HG02623 (cell line): Measurements from ENCODE around the gene TMED6.
"Not testable (repeated sequence)": the region's sequence is repeated elsewhere in the genome, so short reads cannot be mapped to it uniquely, and the experiment has no call there.

Source experiments
- ATAC-seq: cut with Tn5 transposase; IDR thresholded peaks from one replicate; pipeline ENCODE4 v1.9.1; 2021; ENCODE audit warnings: moderate library complexity; ENCODE audit not compliant: unreplicated experiment

TMED6 gene

DNA sequence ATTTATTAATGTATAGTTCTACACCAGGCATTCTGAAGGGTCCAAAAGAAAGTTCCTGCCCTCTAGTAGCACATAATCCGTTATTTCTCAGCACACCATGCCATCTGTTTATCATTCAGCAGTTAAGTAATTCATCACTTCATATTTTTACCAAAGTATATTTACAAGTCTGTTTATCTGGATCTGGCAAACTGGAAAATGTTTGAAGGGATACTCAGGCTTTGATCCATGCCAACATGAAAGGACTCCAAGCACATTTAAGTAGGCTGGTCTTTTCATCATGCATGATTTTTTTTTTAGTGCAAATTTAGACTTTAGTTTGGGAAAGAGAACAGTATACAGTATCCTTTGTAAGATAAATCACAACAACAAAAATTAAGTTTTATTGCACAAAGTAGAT is 44.5 kb downstream of the TMED6 start:
- no peak for ATAC-seq

DNA sequence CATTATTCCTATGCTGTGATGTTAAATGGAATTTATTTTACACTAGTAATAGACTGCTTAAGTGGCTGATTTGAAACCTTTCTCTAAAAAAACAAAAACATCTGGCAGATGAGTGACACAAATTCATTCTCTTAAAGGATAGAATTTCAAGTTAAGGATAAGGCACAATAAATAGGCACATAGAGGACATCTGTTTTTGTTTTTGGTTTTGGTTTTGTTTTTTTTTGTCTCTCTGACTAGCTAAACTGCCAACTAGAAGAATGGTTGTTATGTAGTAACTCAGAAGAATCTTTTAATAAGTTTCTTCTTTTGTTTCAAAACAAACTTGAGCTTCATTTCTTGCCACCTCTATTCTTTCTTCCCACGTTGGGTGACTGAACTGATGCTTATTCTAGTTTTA is 45.6 kb downstream of the TMED6 start:
- ATAC-seq = no peak

DNA sequence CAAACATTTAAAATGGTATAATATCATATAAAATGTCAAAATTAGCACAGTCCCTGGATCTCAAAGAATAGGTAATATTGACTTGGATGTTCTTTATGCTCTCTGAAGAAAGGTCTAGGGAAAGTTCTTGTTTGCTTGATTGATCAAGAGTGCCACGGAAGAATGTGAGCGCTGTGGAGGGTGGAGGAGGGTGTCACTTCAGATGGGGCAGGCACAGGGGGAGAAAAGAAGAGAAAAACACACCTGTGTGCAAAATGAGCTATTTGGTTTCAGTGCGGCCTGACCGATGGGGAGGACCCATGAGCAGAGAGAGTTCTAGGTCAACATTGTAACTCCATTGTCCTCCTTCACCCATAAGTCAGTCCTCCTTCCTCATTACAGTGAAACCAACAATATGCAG is 49.3 kb downstream of the TMED6 start:
- ATAC-seq = no peak

- no peak for ATAC-seq
These were observed 49.7 kb downstream of the TMED6 start for GRCh38 chr16:69301861-69302260.

DNA sequence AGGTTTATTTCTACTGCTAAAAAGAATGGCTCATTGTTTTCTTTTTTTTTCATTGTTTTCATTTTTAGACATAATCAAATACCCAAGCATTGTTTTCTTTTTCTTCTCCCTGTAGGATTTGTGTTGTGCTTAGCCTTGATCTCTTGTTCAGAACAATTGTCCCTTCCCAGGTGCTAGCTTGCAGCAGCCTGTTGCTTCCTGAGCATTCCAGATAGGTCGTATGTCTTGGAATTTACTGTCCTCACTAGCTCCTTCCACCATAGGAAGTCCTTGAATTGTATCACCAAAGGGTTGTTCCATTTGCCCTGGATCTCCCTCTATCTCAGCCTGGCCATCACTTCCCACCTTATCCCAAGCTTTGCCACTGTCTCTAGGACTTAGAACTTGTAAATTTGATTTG is 50.4 kb downstream of the TMED6 start:
- ATAC-seq = no peak

DNA sequence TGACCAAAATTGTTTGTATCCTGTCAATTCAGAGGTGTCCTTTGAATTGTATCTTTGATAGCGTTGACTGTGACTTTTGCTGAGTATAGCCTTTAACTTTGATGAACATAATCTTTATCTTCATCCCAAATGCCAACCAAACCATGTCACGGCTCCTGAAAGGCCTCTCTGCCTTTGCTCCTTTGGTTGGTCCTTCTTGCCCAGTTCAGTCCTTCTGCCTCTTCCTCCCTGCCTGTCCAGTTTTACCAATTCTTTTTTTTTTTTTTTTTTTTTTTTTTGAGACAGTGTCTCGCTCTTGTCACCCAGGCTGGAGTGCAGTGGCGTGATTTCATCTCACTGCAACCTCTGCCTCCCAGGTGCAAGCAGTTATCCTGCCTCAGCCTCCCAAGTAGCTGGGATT is 53.3 kb downstream of the TMED6 start:
- ATAC-seq = no peak

DNA sequence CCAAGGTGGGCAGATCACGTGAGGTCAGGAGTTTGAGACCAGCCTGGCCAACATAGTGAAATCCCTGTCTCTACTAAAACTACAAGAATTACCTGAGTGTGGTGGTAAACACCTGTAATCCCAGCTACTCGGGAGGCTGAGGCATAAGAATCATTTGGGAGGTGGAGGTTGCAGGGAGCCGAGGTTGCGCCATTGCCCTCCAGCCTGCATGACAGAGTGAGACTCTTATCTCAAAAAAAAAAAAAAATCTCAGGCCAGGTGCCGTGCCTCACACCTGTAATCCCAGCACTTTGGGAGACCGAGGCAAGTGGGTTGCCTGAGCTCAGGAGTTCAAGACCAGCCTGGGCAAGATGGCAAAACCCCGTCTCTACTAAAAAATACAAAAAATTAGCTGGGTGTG is 54.8 kb downstream of the TMED6 start:
- not testable (repeated sequence) for ATAC-seq

DNA sequence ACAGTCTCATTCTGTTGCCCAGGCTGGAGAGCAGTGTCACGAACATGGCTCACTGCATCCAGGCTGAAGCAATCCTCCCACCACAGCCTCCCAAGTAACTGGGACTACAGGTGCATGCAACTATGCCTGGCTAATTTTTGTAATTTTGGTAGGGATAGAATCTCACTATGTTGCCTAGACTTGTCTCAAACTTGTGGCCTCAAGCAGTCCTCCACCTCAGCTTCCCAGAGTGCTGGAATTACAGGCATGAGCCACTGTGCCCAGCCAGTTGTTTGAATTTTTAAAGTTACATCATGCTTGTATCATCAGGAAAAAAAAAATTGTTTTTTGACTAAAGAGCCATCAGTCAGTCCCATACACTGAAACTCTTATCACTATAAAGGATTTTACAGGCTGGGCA is 57.5 kb downstream of the TMED6 start:
- ATAC-seq = no peak

- ATAC-seq = no peak
These were observed 58.2 kb downstream of the TMED6 start for GRCh38 chr16:69293401-69293800.
